Stimulated activated effector memory CD8-positive, alpha-beta T cell treated with anti-CD3 and anti-CD28 coated beads, Interleukin-12 subunit alpha, Interleukin-12 subunit beta, amount 100 ng/mL, for 72 hours (primary cell): ENCODE results near the gene TNFRSF25.
A peak's percentile ranks its signal among the peaks of the same experiment; 100 is the strongest.
"Not testable (repeated sequence)": the region's sequence is repeated elsewhere in the genome, so short reads cannot be mapped to it uniquely, and the experiment has no call there.

Experiments
- ATAC-seq: fragments of 150-1000 bp; cut with Tn5 transposase; 2 replicates; pipeline ENCODE4 v1.10.0; 2021
- DNase-seq, 2 donors: peaks; one replicate each; pipeline ENCODE4 v3.0.0; 2021 to 2022; ENCODE audit warnings: low spot score in 2 of 2
- H3K27ac Mint-ChIP-seq: one replicate; pipeline ENCODE4 v1.8.0; 2022; ENCODE audit warnings: mild to moderate bottlenecking, mixed read lengths
- H3K36me3 Mint-ChIP-seq: one replicate; pipeline ENCODE4 v1.8.0; 2022; ENCODE audit warnings: mild to moderate bottlenecking, mixed read lengths
- H3K4me1 Mint-ChIP-seq: one replicate; pipeline ENCODE4 v1.8.0; 2022; ENCODE audit warnings: mixed read lengths
- H3K4me3 Mint-ChIP-seq: one replicate; pipeline ENCODE4 v1.8.0; 2022; ENCODE audit warnings: mild to moderate bottlenecking, mixed read lengths
- H3K9me3 Mint-ChIP-seq: one replicate; pipeline ENCODE4 v1.8.0; 2022; ENCODE audit warnings: mixed read lengths

Gene TNFRSF25

DNA sequence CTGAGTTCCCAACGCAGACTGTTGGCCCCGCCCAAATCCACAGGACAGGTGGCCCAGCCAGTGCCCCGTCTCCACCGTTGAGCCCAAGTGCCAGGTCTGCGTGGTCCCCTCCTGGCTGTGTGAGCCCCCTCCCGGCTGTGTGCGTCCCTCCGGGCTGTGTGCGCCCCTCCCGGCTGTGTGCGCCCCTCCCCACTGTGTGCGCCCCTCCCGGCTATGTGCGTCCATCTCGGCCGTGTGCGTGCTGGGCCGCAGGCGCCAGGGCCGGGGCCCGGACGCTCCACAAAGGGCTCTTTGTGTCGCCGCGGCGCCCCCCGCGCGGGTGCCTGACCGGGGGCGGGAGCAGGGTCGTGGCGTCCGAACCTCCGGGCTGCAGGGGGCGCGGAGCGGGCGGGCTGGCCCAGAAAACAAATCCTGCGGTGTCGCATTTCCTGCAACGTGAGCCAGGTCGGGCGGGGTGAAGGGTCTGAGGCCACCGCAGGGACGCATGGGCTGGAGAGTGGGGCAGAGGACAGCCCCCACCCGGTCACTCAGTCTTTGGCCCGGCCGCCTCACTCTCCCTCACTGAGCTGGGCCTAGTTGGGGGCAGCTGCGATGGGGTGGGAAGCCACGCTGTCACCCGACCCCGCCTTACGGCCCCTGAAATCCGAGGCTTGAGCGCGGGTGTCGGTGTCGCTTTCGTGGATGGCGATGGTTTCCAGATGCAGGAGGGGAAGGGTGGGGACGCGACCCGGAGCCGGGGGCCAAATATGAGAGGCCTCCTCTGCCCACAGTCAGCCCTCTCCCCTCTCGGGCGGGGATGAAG lies 18.8 kb downstream of the TNFRSF25 start:
- Mint-ChIP-seq H3K36me3 (no peaks in the 10 kb centered on the region), H3K4me3 (peak overlapping the region; percentile 56), H3K27ac (no peak overlapping the region), H3K4me1 (peaks cover 33% of the 10 kb centered on the region), H3K9me3 (no peaks in the 10 kb centered on the region)
- DNase-seq (no peak), ATAC-seq (no peak)

- Mint-ChIP-seq H3K4me1 (peaks cover 33% of the 10 kb centered on the region), H3K9me3 (no peaks in the 10 kb centered on the region), H3K36me3 (no peaks in the 10 kb centered on the region), H3K27ac (no peak overlapping the region), H3K4me3 (peak overlapping the region; percentile 56)
- DNase-seq (no peak), ATAC-seq (no peak)
Observed at GRCh38 chr1:6446665-6447015, 19.3 kb downstream of the TNFRSF25 start.

- not testable (repeated sequence) for H3K27ac Mint-ChIP-seq
- H3K4me3 Mint-ChIP-seq, result peak overlapping the region; percentile 56
Observed at GRCh38 chr1:6445929-6446328, 20.0 kb downstream of the TNFRSF25 start.

GRCh38 chr1:6445062-6445763 lies 20.8 kb downstream of the TNFRSF25 start:
- Mint-ChIP-seq H3K4me3 (no peak overlapping the region), H3K4me1 (peaks cover 27% of the 10 kb centered on the region), H3K27ac (no peak overlapping the region), H3K36me3 (no peaks in the 10 kb centered on the region), H3K9me3 (no peaks in the 10 kb centered on the region)
- peak; percentile 22 for ATAC-seq
- no peak for DNase-seq

More at GRCh38 chr1:6445929-6446328, 20.0 kb downstream of the TNFRSF25 start:
- not testable (repeated sequence) for DNase-seq, ATAC-seq, H3K36me3 Mint-ChIP-seq, H3K9me3 Mint-ChIP-seq
- peaks cover 32% of the 10 kb centered on the region for H3K4me1 Mint-ChIP-seq

DNA sequence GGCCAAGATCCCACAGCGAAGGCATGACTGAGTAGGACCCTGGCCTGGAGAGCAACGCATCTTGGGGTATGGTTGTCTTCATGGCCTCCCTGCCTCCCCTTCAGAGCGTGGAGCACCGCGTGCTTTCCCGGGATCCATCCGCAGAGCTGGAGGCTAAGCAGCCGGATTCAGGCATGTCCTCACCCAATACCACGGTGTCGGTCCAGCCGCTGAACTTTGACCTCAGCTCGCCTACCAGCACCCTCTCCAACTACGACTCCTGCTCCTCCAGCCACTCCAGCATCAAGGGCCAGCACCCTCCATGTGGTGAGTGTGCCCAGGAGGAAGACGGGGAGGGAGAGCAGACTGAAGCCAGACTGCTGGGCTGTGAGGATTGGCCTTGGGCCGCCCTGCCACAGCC lies 21.6 kb downstream of the TNFRSF25 start:
- no peak for DNase-seq
- Mint-ChIP-seq H3K9me3 (no peaks in the 10 kb centered on the region), H3K27ac (no peak overlapping the region), H3K4me3 (no peak overlapping the region), H3K36me3 (no peaks in the 10 kb centered on the region), H3K4me1 (peaks cover 23% of the 10 kb centered on the region)
- no peak for ATAC-seq

- H3K4me3 Mint-ChIP-seq, result no peak overlapping the region
- DNase-seq, result no peak
- peaks cover 21% of the 10 kb centered on the region for H3K4me1 Mint-ChIP-seq
Observed at GRCh38 chr1:6443339-6444115, 22.4 kb downstream of the TNFRSF25 start.

GRCh38 chr1:6441586-6441985 lies 24.4 kb downstream of the TNFRSF25 start:
- no peak overlapping the region for H3K4me3 Mint-ChIP-seq
- ATAC-seq, result no peak
- H3K27ac Mint-ChIP-seq, result no peak overlapping the region

More at GRCh38 chr1:6443339-6444115, 22.4 kb downstream of the TNFRSF25 start:
- ATAC-seq, result no peak
- Mint-ChIP-seq H3K36me3 (no peaks in the 10 kb centered on the region), H3K27ac (no peak overlapping the region), H3K9me3 (no peaks in the 10 kb centered on the region)

DNA sequence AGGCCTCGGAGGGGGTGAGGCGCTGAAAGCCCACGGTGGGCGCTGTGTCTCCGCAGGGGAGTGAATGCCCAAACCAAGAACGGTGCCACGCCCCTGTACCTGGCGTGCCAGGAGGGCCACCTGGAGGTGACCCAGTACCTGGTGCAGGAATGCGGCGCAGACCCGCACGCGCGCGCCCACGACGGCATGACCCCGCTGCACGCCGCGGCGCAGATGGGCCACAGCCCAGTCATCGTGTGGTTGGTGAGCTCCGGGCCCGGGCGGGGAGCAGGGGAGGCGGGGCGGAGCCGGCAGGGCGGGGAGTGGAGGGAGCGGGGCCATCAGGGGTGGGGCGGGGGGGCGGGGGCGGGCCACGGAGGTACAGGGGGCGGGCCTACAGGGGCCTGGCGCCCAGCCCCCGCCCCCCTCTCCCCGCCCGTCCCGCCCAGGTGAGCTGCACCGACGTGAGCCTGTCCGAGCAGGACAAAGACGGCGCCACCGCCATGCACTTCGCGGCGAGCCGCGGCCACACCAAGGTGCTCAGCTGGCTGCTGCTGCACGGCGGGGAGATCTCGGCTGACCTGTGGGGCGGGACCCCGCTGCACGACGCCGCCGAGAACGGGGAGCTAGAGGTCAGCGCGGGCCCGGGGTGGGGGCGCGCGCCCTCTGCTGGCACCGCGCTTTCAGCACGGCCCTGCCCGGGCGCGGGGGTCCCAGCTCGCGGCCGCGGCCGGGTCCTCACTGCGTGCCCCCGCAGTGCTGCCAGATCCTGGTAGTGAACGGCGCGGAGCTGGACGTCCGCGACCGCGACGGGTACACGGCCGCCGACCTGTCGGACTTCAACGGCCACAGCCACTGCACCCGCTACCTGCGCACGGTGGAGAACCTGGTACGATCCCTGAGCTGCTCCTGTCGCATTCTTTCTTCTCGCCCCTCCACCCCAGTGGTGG lies 25.5 kb downstream of the TNFRSF25 start:
- peaks cover 25% of the 10 kb centered on the region for H3K4me1 Mint-ChIP-seq
- no peak overlapping the region for H3K27ac Mint-ChIP-seq
- DNase-seq, result peak in 1 of 2 donors; percentile 54
- H3K9me3 Mint-ChIP-seq, result no peaks in the 10 kb centered on the region
- peak overlapping the region; percentile 34 for H3K4me3 Mint-ChIP-seq
- peak; percentile 90 for ATAC-seq
- no peaks in the 10 kb centered on the region for H3K36me3 Mint-ChIP-seq

More at GRCh38 chr1:6441586-6441985, 24.4 kb downstream of the TNFRSF25 start:
- Mint-ChIP-seq H3K36me3 (no peaks in the 10 kb centered on the region), H3K4me1 (peaks cover 29% of the 10 kb centered on the region), H3K9me3 (no peaks in the 10 kb centered on the region)
- no peak for DNase-seq

- Mint-ChIP-seq H3K4me3 (no peak overlapping the region), H3K4me1 (peaks cover 17% of the 10 kb centered on the region), H3K36me3 (no peaks in the 10 kb centered on the region), H3K27ac (peak overlapping the region; percentile 37), H3K9me3 (no peaks in the 10 kb centered on the region)
- DNase-seq, result peak; percentile 67 to 86
- peak; percentile 59 for ATAC-seq
Observed at GRCh38 chr1:6438047-6438525, 27.9 kb downstream of the TNFRSF25 start.

GRCh38 chr1:6437012-6437700 lies 28.8 kb downstream of the TNFRSF25 start:
- not testable (repeated sequence) for H3K27ac Mint-ChIP-seq, DNase-seq

GRCh38 chr1:6436277-6436676 lies 29.7 kb downstream of the TNFRSF25 start:
- ATAC-seq, result not testable (repeated sequence)
- H3K4me1 Mint-ChIP-seq, result peaks cover 17% of the 10 kb centered on the region

More at GRCh38 chr1:6437012-6437700, 28.8 kb downstream of the TNFRSF25 start:
- H3K36me3 Mint-ChIP-seq, H3K9me3 Mint-ChIP-seq, H3K4me3 Mint-ChIP-seq, ATAC-seq: not testable (repeated sequence)
- peaks cover 17% of the 10 kb centered on the region for H3K4me1 Mint-ChIP-seq

DNA sequence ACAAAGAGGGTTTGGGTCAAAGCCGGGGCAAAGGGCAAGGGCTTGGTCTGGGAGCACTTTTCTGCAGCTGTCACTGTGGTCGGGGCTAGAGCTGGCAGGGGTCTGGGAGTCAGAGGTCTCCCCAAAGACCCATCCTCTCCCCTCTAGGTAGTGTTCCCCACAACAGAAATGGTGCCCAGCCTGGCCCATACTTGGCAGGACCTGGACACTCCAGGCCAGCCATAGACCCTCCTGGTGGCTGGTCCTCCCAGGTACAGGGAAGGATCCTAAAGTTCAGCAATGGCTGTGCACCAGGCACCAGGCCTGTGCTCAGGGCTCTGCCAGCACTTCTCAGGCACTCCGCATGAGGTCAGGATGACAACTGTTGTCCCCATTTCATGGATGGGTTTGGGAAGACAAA lies 30.4 kb downstream of the TNFRSF25 start:
- no peak for DNase-seq
- H3K9me3 Mint-ChIP-seq, result no peaks in the 10 kb centered on the region
- no peak overlapping the region for H3K27ac Mint-ChIP-seq
- H3K36me3 Mint-ChIP-seq, result no peaks in the 10 kb centered on the region
- no peak overlapping the region for H3K4me3 Mint-ChIP-seq
- no peak for ATAC-seq
- H3K4me1 Mint-ChIP-seq, result peaks cover 17% of the 10 kb centered on the region

More at GRCh38 chr1:6436277-6436676, 29.7 kb downstream of the TNFRSF25 start:
- H3K36me3 Mint-ChIP-seq, H3K4me3 Mint-ChIP-seq, DNase-seq, H3K27ac Mint-ChIP-seq, H3K9me3 Mint-ChIP-seq: not testable (repeated sequence)

- no peak overlapping the region for H3K27ac Mint-ChIP-seq
- peaks cover 17% of the 10 kb centered on the region for H3K4me1 Mint-ChIP-seq
- no peaks in the 10 kb centered on the region for H3K36me3 Mint-ChIP-seq
- no peak overlapping the region for H3K4me3 Mint-ChIP-seq
- DNase-seq (no peak), ATAC-seq (no peak)
- no peaks in the 10 kb centered on the region for H3K9me3 Mint-ChIP-seq
Observed at GRCh38 chr1:6435129-6435528, 30.8 kb downstream of the TNFRSF25 start.

- Mint-ChIP-seq H3K36me3 (no peaks in the 10 kb centered on the region), H3K4me1 (peaks cover 12% of the 10 kb centered on the region), H3K9me3 (no peaks in the 10 kb centered on the region), H3K4me3 (no peak overlapping the region), H3K27ac (no peak overlapping the region)
- ATAC-seq (no peak), DNase-seq (no peak)
Observed at GRCh38 chr1:6434186-6434585, 31.8 kb downstream of the TNFRSF25 start.
